Stimulated activated CD4-positive, alpha-beta T cell treated with anti-CD3 and anti-CD28 coated beads, Interleukin-12 subunit alpha, Interleukin-12 subunit beta, amount 100 ng/mL, for 4 hours (primary cell): ENCODE results near the gene PARD3B.
A peak's percentile ranks its signal among the peaks of the same experiment; 100 is the strongest.

Experiments used
- DNase-seq: peaks from one replicate; pipeline ENCODE4 v3.0.0-alpha.2; 2020

Gene PARD3B

DNA sequence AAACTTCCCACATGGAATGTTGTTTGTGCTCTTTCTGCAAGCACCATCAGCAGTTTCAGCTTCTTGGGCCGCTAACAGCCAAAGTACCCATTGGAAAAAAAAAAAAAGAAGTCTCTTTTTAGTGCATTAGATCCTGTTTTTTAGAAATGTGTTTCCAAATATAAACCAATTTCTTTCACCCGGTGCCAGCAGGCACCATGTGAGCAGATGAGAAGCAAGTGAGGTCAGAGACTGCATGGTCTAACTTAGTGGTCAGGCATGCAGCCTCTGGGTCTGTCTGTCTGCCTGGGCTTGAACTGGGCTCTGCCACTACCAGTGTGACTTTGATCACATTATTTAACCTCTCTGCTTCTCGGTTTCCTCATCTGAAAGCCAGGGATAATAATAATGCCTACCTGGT is 1061.9 kb downstream of the PARD3B start:
- no peak for DNase-seq

DNA sequence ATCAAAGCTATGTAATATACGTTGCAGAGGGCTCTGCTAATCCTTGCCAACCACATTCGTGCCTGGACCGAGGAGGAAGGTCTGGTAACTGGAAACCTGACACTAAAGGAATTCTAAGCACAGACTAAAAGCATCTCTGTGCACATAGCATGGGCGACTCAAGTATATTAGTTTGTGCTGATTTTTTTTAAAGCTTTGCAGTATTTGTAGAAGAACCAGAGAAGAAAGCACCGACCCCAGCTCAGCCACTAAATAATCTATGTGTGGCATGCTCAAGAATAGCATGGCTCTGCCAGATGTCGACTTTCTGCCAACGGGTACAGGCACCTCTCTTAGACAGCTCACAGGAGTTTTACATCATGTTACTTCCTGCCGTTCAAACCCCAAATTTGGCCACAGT is 1063.8 kb downstream of the PARD3B start:
- DNase-seq, result no peak

DNA sequence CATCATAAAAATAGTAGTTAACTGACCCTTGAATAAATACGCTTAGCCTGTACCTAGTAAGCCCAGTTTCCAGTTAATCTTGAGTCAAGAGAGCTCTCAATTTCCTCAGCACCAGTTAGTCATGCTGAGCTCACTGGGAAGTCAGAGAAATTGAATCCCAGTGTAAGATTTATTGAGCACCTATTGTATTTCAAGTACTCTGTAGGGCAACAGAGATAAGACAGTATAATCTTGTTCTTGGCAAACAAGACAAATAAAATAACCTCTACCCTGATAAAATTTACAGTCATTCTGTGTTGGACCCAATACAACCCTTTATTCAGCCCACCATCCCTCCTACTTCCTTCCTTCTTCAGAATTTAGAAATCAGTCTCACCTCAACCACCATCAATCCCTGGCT is 1065.2 kb downstream of the PARD3B start:
- DNase-seq, result no peak

DNA sequence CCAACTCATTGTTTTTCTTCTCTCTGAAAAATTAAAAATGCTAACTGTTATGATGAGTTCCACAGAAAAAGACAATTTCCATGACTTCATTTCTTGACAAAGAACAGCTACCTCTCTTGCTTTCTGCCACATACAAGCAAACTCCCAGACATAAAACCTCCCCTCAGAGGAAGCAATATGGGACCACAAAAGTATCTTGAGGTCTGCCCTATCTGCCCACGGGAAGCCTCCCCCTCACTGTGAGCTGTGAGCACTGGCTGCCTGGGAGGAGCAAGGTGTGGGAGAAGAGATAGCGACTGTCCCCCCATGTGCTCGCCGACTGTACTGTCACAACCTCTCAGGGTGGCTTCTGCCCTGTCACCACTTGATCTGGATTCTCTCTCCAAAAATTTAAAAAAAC is 1067.4 kb downstream of the PARD3B start:
- DNase-seq, result peak; percentile 21

DNA sequence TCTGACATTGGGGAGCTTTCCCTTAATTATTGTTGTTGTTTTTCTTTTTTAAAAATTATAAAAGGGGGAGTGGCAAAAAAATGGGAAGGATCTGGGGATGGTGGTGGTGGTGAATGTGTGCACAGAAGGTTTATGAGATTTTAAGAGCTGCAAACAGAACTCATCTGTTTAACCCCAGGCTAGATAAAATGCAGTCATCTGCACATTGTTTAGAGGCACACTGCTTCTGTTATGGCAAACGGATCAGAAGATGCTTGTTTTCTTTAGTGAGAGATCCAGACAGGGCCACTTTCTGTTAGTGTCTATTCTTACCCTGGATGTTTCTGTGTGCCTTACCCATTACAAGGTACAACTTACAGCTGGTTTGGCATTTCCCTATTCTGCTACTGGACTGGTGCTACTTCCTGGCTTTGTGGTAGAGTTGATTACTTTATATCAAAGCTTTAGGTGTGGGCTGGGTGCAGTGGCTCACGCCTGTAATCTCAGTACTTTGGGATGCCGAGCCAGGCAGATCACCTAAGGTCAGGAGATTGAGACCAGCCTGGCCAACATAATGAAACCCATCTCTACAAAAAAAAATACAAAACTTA is 1068.8 kb downstream of the PARD3B start:
- DNase-seq, result no peak

DNA sequence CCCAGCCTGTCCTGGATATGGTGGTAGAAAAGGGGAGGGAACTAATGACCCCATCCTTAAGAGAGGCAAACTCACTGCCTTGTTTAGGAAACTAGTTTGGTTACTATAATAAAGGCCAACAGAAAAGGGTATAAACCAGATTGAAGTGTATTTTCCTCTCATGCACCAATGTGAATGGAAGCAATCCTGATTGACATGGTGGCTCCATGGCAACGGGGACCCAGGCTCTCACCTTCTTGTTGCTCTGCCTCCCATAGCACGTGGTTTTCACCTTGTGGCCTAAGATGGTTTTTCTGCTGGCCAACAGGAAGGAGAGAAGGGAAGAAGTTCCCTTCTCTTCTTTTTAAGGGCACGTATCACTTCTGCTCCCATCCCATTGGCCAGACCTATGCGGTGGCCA is 1069.7 kb downstream of the PARD3B start:
- no peak for DNase-seq

DNA sequence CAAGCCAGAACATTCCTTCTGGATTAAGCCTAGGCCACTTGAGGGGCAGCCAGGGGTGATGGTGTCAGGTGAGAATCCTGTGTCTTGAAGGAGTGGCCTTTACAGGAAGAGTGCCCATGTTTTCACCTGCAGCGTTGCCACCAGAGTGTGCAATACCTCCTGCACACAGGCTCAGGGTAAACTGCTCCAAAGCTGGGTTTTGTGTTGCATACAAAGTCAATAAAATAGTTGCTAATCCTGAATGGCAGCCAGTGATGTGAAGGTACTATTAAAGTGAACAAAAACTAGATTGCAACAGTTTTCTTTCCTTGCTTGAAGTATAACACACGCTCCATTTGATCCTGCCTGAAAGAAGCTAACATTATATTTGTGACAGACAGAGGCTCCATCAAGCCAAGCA is 1072.6 kb downstream of the PARD3B start:
- no peak for DNase-seq

DNA sequence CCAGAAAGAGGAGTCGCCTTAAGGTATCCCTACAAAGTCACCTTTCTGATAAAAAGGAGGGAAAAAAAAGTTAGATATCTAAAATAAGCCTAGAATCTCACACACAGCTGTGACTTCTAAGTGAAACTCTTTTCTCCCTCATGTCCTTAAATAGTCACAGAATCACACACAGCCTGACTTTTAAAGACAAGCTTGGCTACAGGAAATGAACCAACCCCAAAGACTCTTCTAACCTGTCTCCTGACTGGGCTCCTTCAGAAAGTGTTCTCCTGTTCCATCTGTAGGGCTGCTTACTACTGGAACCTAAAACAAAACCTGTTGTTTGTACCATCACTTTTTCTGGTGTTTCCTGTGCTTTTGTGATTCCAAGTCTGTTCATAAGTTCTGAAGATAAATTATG is 1074.3 kb downstream of the PARD3B start:
- DNase-seq, result no peak

DNA sequence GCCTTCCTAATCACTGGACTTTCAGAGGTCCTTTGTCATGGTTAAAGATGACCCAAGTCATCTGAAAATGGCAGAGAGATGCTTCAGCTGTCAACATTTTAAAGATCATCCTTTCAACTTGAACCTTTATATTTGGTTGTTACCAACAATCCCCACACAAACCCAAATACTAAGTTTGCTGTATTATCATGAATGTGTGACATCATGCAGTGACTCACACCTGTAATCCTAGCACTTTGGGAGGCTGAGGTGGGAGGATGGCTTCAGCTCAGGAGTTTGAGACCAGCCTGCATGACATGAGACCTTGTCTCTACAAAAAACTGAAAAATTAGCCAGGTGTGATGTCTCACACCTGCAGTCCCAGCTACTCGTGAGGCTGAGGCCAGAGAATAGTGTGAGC is 1081.8 kb downstream of the PARD3B start:
- DNase-seq, result no peak

DNA sequence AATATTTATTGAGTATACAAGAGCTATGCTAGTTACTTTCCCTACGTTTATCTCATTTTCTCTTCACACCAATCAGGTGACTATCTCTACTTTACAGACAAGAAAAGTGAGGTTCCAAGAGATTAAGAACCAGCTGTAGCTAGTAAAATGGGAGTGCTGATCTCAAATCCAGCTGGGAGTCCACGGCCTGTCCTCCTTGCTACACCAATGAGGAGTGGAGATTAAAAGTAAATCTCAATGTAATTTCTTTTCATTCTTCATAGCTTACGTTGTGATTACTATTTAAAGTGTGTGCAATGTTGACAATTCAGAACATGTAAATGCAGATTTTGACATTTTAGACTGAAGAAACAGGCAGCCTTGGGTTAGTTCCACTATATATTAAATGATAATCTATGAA is 1083.1 kb downstream of the PARD3B start:
- DNase-seq, result no peak

DNA sequence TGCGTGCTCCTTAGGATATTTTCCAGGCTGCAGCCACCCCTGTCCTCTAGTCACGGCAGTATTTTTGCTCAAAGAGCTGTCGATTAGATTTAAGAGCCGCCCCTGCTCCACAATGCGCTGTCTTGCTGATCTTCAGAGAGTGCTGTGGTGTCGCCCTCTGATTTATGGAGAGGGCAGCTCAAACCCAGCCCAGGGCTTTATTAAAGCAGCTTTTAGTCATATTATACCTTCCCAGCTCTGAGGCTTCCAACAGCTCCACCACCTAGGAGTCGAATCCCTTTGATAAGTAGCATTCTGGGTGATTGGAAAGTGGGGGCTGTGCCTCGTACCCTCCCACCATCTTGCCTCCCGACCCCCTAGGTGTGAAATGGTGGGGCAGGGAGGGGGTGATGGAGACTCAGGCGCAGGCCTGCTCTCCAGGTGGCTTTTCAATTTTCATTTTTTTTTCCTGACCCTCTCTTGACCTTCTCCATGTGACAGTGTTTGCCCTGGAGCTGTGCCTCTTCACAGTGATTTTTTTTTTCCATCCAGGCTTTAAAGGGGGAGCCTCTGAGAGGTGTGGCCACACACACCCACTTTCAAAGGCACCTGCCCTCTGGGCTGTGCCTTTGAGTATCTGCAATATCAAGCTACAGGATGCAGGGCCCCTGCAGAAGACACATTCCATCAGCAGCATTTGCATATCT is 1084.0 kb downstream of the PARD3B start:
- no peak for DNase-seq

DNA sequence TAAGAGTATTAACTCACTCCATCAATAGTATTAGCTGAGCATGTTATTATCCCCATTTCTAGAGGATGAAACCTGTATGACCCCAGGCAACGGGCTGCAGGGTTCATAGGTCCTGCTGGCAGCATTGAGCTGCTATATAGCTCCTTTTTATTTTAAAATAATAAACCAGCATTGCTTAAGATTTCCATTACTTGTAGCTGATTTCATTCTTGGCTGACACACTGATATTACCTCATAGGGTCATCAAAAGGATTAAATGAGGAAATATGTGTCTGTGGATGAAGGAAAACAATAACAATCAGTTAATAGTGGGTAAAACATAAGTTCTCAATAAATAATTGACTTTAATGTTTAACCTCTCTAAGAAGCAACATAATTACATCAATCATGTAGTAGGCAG is 1088.7 kb downstream of the PARD3B start:
- DNase-seq, result no peak

DNA sequence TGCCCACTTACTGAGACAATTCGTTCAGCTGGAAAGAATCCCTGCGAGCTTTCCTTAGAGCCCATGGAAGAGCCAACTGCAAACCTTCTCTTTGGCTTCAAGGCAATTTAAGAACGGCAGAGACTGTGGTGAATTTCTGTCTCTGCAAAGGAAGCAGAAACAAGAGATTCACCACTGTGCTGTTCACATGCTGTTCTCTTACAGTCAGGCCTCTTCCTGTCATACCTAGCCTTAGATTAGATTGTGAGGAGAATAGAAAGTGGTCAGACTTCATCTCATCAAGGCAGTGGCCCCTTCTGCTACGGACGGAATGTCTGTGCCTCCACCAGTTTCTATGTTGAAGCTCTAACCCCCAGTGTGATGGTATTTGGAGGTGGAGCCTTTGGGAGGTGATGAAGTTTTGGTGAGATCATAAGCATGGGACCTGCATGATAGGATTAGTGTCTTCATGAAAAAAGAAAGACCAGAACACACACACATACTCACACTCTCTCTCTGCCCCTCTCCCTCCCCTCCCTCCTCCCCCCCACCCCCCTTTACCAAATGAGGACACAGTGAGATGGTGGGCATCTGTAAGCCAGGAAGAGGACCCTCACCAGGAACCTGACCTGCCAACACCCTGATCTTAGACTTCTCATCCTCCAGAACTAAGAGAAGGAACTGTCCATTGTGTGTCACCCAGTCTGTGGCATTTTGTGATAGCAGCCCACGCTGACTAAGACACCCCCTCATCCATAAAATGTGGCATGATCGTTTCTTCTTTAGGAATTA is 1091.5 kb downstream of the PARD3B start:
- DNase-seq, result no peak

DNA sequence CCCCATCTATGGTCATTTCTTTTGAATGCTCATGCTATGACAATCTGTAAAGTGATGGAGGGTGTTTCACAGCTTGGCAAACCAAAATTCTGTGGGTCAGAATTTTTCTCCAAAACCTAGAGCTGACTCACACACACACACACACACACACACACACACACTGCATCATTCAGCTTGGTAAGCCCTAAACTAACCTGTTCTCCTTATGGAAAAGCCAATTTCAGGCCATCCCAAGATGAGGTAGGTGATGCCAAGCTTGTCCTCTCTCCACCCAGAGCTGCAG is 1092.0 kb downstream of the PARD3B start:
- DNase-seq, result no peak

DNA sequence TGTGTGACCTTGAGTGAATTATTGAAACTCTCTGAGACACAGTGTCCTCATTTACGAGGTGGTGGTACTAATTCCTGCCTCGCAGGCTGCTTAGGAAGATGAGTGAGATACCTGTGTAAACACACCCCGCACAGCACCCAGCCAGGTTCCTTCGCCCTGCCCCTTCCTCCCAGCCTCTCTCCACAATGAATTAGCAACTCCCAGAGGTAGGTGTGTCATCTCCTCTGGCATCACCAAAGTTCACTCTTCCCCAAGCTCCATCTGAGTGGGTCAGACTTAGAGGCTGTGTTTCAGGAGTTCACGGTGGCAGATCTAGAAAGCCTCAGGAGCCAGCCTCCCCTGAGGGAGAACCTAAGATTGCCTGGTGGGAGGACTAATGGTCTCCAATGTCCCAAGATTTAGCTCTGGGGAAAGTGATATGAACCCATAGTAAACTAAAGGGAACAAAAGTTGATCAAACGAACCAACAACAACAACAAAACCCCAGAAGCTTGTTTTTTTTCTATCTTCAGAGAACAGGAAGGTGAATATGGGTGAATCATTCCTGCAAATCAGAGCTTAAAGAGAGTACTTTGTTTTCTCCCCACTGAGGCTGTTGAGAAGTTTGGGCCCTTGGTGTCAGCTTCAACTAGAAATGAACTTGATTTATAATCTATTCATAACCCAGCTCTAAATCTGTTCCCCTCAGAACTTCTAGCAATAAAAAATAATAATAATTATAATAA is 1092.7 kb downstream of the PARD3B start:
- DNase-seq, result no peak

DNA sequence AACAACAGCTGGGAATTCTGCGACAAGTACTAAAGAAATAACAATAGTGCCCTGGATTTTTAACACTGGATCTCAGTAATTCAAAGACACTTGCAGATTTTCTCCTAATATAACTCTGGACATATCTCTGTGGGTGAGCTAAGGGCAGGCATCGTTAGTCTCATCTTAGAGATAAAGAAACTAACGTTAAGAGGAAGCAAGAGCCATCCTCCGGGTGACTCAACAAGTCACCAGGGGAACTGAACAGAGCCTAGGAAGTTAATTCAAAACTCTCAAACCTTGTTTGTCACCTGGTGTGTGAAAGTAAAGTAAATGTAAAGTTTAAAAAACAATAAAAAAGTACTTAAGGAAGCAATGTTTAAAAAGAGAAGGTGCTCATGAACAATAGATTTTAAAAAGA is 1095.4 kb downstream of the PARD3B start:
- no peak for DNase-seq

DNA sequence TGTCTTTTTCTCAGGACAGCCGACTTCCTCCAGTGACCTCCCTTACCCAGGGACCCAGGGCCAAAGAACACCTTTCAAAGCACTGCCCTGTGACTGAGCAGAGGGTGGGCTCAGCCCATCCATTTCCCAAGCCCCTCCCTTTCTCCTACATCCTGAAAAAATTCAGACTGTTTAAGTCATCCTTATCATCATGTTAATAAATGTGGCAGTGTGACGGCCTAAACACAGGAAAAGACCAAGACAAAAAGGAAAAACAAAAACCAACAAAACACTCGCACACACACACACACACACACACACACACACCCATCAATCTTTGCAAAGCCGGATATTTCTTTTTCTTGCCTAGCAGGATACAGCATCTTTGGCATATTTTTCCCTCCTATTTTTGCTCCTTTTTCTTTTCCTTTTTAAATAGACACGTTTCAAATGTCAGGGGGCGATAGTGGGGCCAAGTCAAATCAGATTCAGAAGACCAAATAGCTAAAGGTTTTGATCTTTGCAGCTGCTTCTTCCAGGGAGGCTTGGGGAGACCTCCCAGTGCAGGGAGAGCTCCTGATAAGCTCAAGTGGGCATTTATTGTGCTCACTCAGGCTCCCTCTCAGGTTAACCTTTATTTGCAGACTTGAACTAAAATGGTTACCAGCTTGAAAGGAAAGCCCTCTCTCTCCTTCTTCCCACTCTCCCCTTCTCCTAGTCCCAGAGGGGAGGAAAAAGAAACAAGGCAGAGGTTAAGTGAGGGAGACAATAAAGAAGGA is 1097.5 kb downstream of the PARD3B start:
- no peak for DNase-seq

DNA sequence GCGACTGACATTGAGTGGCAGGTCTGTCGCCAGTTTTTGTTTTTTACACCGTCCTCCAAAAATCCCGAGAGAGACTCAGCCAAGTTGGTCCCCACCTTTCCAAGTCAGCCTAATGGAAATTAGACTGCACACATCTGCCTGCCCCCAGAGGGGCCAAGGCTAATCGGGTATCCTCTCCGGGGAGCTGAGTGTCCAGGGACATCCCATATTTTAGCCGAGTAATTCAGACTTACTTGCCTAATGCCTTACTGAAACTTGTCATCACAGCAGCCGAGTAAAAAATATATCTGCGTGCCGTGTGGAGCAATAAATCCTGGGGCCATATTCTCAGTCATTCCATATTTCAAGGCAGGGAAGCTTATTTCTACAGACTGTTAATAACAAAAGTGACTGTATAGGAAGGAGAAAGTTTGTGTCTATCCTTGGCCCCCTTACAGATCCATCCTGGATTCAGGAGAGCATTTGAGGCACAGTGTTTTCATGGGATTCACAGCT is 1098.2 kb downstream of the PARD3B start:
- DNase-seq, result no peak

DNA sequence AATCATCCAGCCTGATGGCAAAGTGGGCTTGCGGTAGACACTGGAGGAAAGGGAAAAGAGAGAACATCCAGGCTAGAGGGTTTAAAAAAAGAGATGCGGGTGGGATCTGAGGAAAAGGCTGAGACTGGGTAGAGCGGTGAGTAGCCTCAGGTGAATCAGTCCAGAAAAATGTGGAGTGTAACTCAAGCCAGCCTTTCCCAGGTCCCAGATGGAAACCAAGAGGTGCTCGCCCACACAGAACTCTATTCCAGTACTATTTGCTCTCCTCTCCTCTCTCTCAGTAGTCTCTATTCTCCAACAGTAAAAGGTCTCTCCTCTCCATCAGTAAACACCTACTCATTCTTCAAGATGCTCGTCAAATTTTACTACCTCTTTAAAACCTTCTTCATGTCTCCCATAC is 1098.7 kb downstream of the PARD3B start:
- no peak for DNase-seq

DNA sequence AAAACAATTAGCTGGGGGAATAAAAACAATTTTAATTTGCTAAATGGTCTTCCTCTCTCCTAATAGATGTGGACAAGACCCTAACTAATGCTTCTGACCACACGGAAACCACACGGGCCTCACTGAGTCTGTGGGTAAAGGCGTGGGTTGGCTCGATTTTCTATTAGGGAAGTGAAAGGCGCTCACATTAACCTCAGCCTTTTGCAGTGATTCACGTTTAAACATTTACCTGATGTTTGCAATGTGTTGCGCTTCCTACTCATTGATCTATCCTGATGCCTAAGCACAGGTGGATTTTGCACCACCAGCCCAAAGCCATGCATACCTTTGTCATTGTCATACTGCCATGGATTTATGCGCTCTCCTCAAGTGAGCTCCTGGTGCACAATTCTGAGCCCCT is 1101.4 kb downstream of the PARD3B start:
- DNase-seq, result no peak

DNA sequence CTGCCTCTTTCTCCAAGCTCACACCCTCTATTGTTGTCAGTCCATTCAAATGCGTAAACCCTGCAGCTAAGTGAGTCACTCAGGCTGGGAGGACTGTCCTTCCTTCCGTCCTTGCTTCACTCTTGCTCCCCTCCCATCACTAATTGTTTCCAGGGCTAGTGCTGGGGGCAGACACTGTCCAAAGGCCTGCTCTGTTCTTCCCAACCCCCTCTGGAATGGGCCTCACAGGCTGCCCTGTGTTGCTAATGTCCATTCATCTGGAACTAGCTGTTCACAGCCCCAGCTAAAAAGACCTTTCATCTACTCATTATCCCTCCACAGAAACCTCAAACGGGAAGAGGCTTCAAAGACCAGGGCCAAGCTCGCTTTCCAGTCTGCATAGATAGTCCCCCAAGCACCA is 1105.2 kb downstream of the PARD3B start:
- DNase-seq, result no peak

DNA sequence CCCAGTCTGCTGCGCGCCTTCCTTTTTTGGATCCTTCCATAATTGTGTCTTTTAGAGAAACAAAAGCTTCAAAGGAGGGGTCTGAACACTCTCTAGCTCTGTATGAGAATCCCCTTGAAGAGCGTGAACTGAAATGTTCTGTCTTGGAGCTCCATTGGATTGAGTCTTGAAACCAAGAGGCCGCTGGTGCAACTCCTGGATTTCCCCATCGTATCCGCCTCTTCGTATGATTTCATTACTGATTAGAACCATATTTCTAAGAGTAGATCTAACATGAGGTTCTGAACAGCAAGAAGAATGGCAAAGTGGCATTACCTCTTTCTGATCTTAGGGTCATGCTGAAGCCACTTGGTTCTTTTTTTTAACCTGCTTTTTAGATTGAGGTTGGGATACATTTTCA is 1105.7 kb downstream of the PARD3B start:
- DNase-seq, result no peak

DNA sequence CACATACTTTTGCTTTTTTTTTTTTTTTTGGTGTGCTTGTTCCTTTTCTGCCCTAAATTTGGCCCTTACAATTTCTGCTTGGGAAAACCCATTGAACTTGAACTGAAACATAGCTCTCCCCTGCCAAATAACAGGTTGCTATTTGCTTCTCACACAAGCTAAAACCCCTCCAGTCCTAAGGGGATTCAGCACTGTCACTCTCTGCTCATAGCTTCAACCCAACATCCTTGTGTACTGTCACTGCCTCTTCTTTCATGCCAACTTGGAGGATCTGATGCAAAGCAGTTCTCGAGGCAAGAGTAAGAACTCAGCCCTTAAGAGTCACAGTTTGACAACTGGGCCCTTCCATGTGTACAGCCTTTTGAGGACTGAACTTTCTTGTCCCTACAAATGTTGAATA is 1106.4 kb downstream of the PARD3B start:
- DNase-seq, result no peak
